Activated naive CD4-positive, alpha-beta T cell treated with anti-CD3 and anti-CD28 coated beads, Interleukin-2, amount 10 ng/mL, durations not matched to agents 7 days and 5 days (primary cell): ENCODE results near the gene NHLRC3.

Source experiments
- CTCF ChIA-PET: fragments of 350-600 bp; sonication (Branson Sonifier 250); formaldehyde crosslinking; loops from one replicate; lab custom pipeline; 2021; ENCODE audit warnings: antibody characterized with exemption; lab: Charles Lee
- DNase-seq: peaks from one replicate; pipeline ENCODE4 v3.0.0-alpha.2; 2020
- H3K27ac Mint-ChIP-seq: one replicate; pipeline ENCODE4 v1.8.0; 2021; ENCODE audit warnings: mild to moderate bottlenecking, moderate library complexity, mixed read lengths
- H3K27me3 Mint-ChIP-seq: one replicate; pipeline ENCODE4 v1.8.0; 2021; ENCODE audit warnings: mild to moderate bottlenecking, mixed read lengths
- H3K36me3 Mint-ChIP-seq: one replicate; pipeline ENCODE4 v1.8.0; 2021; ENCODE audit warnings: mixed read lengths
- H3K4me1 Mint-ChIP-seq: one replicate; pipeline ENCODE4 v1.8.0; 2021; ENCODE audit warnings: mixed read lengths
- H3K4me3 Mint-ChIP-seq: one replicate; pipeline ENCODE4 v1.8.0; 2021; ENCODE audit warnings: mild to moderate bottlenecking, moderate library complexity, mixed read lengths
- H3K9me3 Mint-ChIP-seq: one replicate; pipeline ENCODE4 v1.8.0; 2021; ENCODE audit warnings: mixed read lengths

Gene NHLRC3

GRCh38 chr13:39034085-39034484 lies 4.2 kb upstream of the NHLRC3 start:
- H3K27me3 Mint-ChIP-seq, result no peaks in the 10 kb centered on the region
- no peak overlapping the region for H3K4me3 Mint-ChIP-seq
- CTCF ChIA-PET, result no interaction called here
- no peaks in the 10 kb centered on the region for H3K9me3 Mint-ChIP-seq
- peaks cover 46% of the 10 kb centered on the region for H3K4me1 Mint-ChIP-seq
- peaks cover 13% of the 10 kb centered on the region for H3K36me3 Mint-ChIP-seq
- no peak overlapping the region for H3K27ac Mint-ChIP-seq
- DNase-seq, result no peak

DNA sequence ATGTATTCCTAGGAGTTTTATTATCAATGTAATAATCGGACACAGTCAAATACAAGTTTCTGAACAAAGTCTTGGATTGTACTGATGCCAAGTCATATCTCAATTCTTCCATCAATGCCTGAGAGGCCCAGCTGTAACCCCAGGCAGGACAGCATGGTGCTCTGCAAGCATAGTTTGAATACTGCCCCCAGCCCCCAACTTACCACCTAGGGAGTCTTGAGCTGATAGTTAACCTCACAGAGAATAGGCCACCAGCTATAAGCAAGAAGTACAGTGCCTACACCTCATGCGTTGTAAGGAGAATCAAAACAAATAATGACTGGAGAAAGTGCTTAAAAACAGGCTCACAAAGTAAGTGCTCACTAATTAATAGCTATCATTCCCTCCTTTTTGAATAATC lies 3.1 kb upstream of the NHLRC3 start:
- H3K9me3 Mint-ChIP-seq, result no peaks in the 10 kb centered on the region
- H3K4me3 Mint-ChIP-seq, result peak overlapping the region; percentile 96
- DNase-seq, result no peak
- peaks cover 12% of the 10 kb centered on the region for H3K36me3 Mint-ChIP-seq
- H3K27me3 Mint-ChIP-seq, result no peaks in the 10 kb centered on the region
- no peak overlapping the region for H3K27ac Mint-ChIP-seq
- peaks cover 56% of the 10 kb centered on the region for H3K4me1 Mint-ChIP-seq
- CTCF ChIA-PET, result interaction anchor here (0.5 to 1.1 kb wide), 2 partner anchors 13 to 53 kb away, joined by 4 read pairs; no protein-coding TSS in a partner anchor

GRCh38 chr13:39035799-39036198 lies 2.5 kb upstream of the NHLRC3 start:
- Mint-ChIP-seq H3K36me3 (peaks cover 17% of the 10 kb centered on the region), H3K27ac (no peak overlapping the region), H3K9me3 (no peaks in the 10 kb centered on the region), H3K4me3 (peak overlapping the region; percentile 96), H3K4me1 (peaks cover 62% of the 10 kb centered on the region), H3K27me3 (no peaks in the 10 kb centered on the region)
- no peak for DNase-seq
- CTCF ChIA-PET, result interaction anchor here (0.5 to 1.1 kb wide), 2 partner anchors 14 to 53 kb away, joined by 4 read pairs; no protein-coding TSS in a partner anchor

- peak overlapping the region; percentile 86 for H3K27ac Mint-ChIP-seq
- peak; percentile 37 for DNase-seq
- H3K36me3 Mint-ChIP-seq, result peaks cover 18% of the 10 kb centered on the region
- H3K4me1 Mint-ChIP-seq, result peaks cover 65% of the 10 kb centered on the region
- peak overlapping the region; percentile 96 for H3K4me3 Mint-ChIP-seq
- no peaks in the 10 kb centered on the region for H3K27me3 Mint-ChIP-seq
- CTCF ChIA-PET, result interaction anchor here (1.2 kb wide), 1 partner anchor 18 kb away, joined by 3 read pairs; no protein-coding TSS in a partner anchor
- H3K9me3 Mint-ChIP-seq, result no peaks in the 10 kb centered on the region
Measured at GRCh38 chr13:39036212-39036611, 2.0 kb upstream of the NHLRC3 start.

DNA sequence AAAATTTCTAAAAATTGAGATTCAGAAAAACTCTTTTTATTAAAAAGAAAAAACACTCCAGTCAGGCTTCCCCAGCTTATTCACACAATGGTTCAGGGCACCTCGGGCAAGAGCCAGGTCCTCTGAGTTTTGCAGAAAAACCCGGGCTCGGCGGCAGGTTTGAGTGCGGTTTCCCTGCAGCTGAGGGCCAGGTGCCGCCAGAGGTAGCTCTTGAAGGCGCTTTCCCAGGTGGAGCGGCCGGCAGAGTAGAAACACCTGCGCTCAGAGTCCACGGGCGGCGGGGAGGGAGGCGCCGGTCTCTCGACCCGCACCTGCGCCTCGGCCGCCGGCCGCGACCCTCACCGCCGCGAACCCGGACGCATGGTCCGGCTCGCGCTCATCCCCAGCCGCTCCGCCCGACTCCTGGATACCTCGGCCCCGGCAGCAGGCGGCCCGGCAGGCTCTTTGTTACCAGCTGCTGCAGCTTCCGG lies 811 bp upstream of the NHLRC3 start:
- Mint-ChIP-seq H3K9me3 (no peaks in the 10 kb centered on the region), H3K27ac (peak overlapping the region; percentile 97), H3K27me3 (no peaks in the 10 kb centered on the region), H3K4me1 (peaks cover 61% of the 10 kb centered on the region), H3K36me3 (peaks cover 12% of the 10 kb centered on the region), H3K4me3 (peak overlapping the region; percentile 96)
- DNase-seq, result no peak
- CTCF ChIA-PET, result interaction anchor here (1.2 to 2.2 kb wide), 3 partner anchors 10 to 19 kb away, joined by 3 to 6 read pairs (median 3); no protein-coding TSS in a partner anchor

GRCh38 chr13:39038569-39039030 lies 344 bp downstream of the NHLRC3 start:
- Mint-ChIP-seq H3K27me3 (no peaks in the 10 kb centered on the region), H3K4me1 (peaks cover 59% of the 10 kb centered on the region), H3K9me3 (no peaks in the 10 kb centered on the region), H3K27ac (peak overlapping the region; percentile 97), H3K4me3 (peak overlapping the region; percentile 96), H3K36me3 (peaks cover 10% of the 10 kb centered on the region)
- DNase-seq, result peak; percentile 71
- CTCF ChIA-PET, result interaction anchor here (2.2 kb wide), 1 partner anchor 8 kb away, joined by 6 read pairs; no protein-coding TSS in a partner anchor

GRCh38 chr13:39039041-39039440 lies 785 bp downstream of the NHLRC3 start:
- Mint-ChIP-seq H3K27me3 (no peaks in the 10 kb centered on the region), H3K27ac (peak overlapping the region; percentile 97), H3K4me1 (peaks cover 55% of the 10 kb centered on the region), H3K4me3 (peak overlapping the region; percentile 96), H3K36me3 (peaks cover 13% of the 10 kb centered on the region), H3K9me3 (no peaks in the 10 kb centered on the region)
- DNase-seq, result no peak
- CTCF ChIA-PET, result interaction anchor here (2.2 kb wide), 1 partner anchor 8 kb away, joined by 6 read pairs; no protein-coding TSS in a partner anchor

DNA sequence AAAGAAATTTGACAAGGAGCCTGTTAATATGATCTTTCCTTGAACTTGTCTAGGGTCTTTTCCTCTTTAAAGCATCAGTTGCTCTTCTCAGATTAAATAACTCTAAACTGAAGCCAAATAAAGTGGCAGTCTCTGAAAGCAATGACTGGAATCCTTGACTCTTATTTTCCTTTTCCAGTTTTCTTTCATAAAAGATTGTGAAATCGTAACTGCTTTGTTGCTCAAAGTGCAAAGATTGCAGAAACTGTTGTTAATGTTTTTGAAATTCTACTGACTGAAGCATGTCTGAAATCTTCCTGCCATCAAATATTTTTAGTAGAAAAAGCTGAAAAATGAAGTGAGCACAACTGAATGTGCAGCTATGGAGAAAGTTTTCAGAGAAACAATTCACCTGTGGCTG lies 1.9 kb downstream of the NHLRC3 start:
- DNase-seq, result no peak
- Mint-ChIP-seq H3K27ac (no peak overlapping the region), H3K9me3 (no peaks in the 10 kb centered on the region), H3K4me3 (peak overlapping the region; percentile 35), H3K27me3 (no peaks in the 10 kb centered on the region), H3K4me1 (peaks cover 43% of the 10 kb centered on the region), H3K36me3 (peaks cover 21% of the 10 kb centered on the region)
- CTCF ChIA-PET, result no interaction called here

- Mint-ChIP-seq H3K27ac (no peak overlapping the region), H3K9me3 (no peaks in the 10 kb centered on the region), H3K4me1 (peaks cover 17% of the 10 kb centered on the region), H3K4me3 (no peak overlapping the region), H3K27me3 (no peaks in the 10 kb centered on the region), H3K36me3 (peaks cover 30% of the 10 kb centered on the region)
- CTCF ChIA-PET, result no interaction called here
- no peak for DNase-seq
Measured at GRCh38 chr13:39044536-39044935, 6.3 kb downstream of the NHLRC3 start.

- peaks cover 24% of the 10 kb centered on the region for H3K36me3 Mint-ChIP-seq
- H3K4me3 Mint-ChIP-seq, result no peak overlapping the region
- H3K4me1 Mint-ChIP-seq, result no peaks in the 10 kb centered on the region
- H3K9me3 Mint-ChIP-seq, result no peaks in the 10 kb centered on the region
- H3K27ac Mint-ChIP-seq, result no peak overlapping the region
- no peak for DNase-seq
- no peaks in the 10 kb centered on the region for H3K27me3 Mint-ChIP-seq
- CTCF ChIA-PET, result interaction anchor here (0.6 to 1.5 kb wide), 3 partner anchors 9 to 565 kb away, joined by 3 to 6 read pairs (median 4); partner anchors contain the start of genes NHLRC3 and PROSER1
Measured at GRCh38 chr13:39047560-39047959, 9.3 kb downstream of the NHLRC3 start.

DNA sequence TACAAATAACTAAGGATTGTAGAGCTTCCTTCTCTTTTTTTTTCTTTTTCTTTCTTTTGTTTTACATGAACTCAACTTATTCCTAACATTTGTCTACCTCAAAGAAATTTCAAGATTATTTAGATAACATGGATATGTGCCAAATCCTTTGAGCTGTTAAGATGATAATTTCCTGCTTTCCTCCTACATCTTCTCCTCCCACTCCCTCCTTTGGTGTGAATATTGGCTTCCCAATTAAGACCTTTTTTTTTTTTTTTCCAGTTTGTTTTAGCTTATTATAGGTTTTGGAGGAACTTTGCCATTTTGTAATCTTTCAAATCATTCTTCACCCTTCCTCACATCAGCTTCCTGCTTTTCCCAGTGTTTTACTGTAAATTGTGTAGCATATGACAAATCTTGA lies 10.6 kb downstream of the NHLRC3 start:
- CTCF ChIA-PET, result interaction anchor here (0.8 to 1.1 kb wide), 2 partner anchors 213 to 563 kb away, joined by 3 to 4 read pairs; no protein-coding TSS in a partner anchor
- Mint-ChIP-seq H3K4me3 (no peak overlapping the region), H3K36me3 (peaks cover 21% of the 10 kb centered on the region), H3K27me3 (no peaks in the 10 kb centered on the region), H3K27ac (no peak overlapping the region), H3K4me1 (no peaks in the 10 kb centered on the region), H3K9me3 (no peaks in the 10 kb centered on the region)
- DNase-seq, result no peak

DNA sequence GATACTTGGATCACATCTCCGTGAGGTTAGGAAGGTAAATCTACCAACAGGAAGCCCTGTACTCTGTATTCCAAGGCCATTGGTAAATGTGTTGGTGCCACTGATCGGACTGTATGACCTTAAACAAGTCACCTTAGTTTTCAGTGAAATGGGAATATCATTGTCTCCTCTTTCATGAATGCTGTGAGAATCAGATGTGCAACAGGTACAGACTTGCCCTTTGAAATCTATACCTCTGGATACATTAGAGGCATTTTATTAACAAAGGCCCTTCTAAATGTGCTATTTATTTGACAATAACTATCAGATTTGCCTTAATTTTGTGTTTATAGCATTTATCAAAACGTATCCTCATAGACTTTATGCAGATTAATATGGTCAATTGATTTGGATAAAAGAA lies 11.0 kb downstream of the NHLRC3 start:
- no peaks in the 10 kb centered on the region for H3K27me3 Mint-ChIP-seq
- no peak overlapping the region for H3K27ac Mint-ChIP-seq
- DNase-seq, result no peak
- no peaks in the 10 kb centered on the region for H3K4me1 Mint-ChIP-seq
- H3K36me3 Mint-ChIP-seq, result peaks cover 18% of the 10 kb centered on the region
- H3K4me3 Mint-ChIP-seq, result no peak overlapping the region
- H3K9me3 Mint-ChIP-seq, result no peaks in the 10 kb centered on the region
- CTCF ChIA-PET, result no interaction called here

DNA sequence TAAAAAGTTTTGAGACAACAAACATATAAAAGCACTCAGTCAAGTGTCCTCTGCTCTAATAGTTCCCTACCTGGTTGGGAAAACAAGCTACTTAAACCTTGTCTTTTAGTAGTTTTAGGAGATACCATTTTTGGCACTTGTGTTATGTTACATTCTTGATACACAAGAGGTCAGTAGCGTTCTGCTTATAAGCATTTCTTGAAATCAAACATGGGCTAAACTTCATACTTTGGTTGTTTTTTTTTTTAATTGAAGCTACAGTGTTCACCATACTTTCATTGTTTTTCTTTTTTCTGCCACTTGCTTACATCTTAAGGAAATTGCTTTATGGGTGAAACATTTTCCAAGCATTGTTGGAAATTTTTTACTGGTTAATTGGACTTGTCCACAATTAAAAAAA lies 12.9 kb downstream of the NHLRC3 start:
- Mint-ChIP-seq H3K4me1 (no peaks in the 10 kb centered on the region), H3K36me3 (peaks cover 14% of the 10 kb centered on the region)
- no peak for DNase-seq

GRCh38 chr13:39052944-39053343 lies 14.7 kb downstream of the NHLRC3 start:
- CTCF ChIA-PET, result interaction anchor here (1.7 kb wide), 1 partner anchor 559 kb away, joined by 6 read pairs; no protein-coding TSS in a partner anchor
- no peak overlapping the region for H3K4me3 Mint-ChIP-seq
- H3K27me3 Mint-ChIP-seq, result no peaks in the 10 kb centered on the region
- peaks cover 13% of the 10 kb centered on the region for H3K36me3 Mint-ChIP-seq
- no peaks in the 10 kb centered on the region for H3K4me1 Mint-ChIP-seq
- no peak overlapping the region for H3K27ac Mint-ChIP-seq
- DNase-seq, result no peak
- H3K9me3 Mint-ChIP-seq, result peaks cover 4% of the 10 kb centered on the region

More for the DNA sequence above, 12.9 kb downstream of the NHLRC3 start:
- no peak overlapping the region for H3K27ac Mint-ChIP-seq
- CTCF ChIA-PET, result interaction anchor here (1.0 to 2.2 kb wide), 8 partner anchors 93 to 565 kb away, joined by 3 to 18 read pairs (median 4); partner anchors contain the start of gene LHFPL6
- no peak overlapping the region for H3K4me3 Mint-ChIP-seq
- peaks cover 4% of the 10 kb centered on the region for H3K9me3 Mint-ChIP-seq
- no peaks in the 10 kb centered on the region for H3K27me3 Mint-ChIP-seq

- Mint-ChIP-seq H3K9me3 (peaks cover 4% of the 10 kb centered on the region), H3K27me3 (no peaks in the 10 kb centered on the region), H3K36me3 (peaks cover 6% of the 10 kb centered on the region), H3K4me1 (no peaks in the 10 kb centered on the region), H3K4me3 (no peak overlapping the region), H3K27ac (no peak overlapping the region)
- CTCF ChIA-PET, result interaction anchor here (0.6 to 1.7 kb wide), 2 partner anchors 558 to 631 kb away, joined by 3 to 6 read pairs; no protein-coding TSS in a partner anchor
- no peak for DNase-seq
Measured at GRCh38 chr13:39054112-39054511, 15.9 kb downstream of the NHLRC3 start.
